Measurements from ENCODE around the gene BLTP3B.
A peak's percentile ranks its signal among the peaks of the same experiment; 100 is the strongest.
"Not testable (repeated sequence)": the region's sequence is repeated elsewhere in the genome, so short reads cannot be mapped to it uniquely, and the experiment has no call there.

BLTP3B gene, protein sequence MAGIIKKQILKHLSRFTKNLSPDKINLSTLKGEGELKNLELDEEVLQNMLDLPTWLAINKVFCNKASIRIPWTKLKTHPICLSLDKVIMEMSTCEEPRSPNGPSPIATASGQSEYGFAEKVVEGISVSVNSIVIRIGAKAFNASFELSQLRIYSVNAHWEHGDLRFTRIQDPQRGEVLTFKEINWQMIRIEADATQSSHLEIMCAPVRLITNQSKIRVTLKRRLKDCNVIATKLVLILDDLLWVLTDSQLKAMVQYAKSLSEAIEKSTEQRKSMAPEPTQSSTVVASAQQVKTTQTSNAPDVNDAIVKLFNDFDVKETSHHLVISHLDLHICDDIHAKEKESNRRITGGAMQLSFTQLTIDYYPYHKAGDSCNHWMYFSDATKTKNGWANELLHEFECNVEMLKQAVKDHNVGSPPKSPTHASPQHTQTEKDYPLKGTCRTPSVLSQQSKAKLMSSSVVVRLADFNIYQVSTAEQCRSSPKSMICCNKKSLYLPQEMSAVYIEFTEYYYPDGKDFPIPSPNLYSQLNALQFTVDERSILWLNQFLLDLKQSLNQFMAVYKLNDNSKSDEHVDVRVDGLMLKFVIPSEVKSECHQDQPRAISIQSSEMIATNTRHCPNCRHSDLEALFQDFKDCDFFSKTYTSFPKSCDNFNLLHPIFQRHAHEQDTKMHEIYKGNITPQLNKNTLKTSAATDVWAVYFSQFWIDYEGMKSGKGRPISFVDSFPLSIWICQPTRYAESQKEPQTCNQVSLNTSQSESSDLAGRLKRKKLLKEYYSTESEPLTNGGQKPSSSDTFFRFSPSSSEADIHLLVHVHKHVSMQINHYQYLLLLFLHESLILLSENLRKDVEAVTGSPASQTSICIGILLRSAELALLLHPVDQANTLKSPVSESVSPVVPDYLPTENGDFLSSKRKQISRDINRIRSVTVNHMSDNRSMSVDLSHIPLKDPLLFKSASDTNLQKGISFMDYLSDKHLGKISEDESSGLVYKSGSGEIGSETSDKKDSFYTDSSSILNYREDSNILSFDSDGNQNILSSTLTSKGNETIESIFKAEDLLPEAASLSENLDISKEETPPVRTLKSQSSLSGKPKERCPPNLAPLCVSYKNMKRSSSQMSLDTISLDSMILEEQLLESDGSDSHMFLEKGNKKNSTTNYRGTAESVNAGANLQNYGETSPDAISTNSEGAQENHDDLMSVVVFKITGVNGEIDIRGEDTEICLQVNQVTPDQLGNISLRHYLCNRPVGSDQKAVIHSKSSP (N-terminal part only)

DNA sequence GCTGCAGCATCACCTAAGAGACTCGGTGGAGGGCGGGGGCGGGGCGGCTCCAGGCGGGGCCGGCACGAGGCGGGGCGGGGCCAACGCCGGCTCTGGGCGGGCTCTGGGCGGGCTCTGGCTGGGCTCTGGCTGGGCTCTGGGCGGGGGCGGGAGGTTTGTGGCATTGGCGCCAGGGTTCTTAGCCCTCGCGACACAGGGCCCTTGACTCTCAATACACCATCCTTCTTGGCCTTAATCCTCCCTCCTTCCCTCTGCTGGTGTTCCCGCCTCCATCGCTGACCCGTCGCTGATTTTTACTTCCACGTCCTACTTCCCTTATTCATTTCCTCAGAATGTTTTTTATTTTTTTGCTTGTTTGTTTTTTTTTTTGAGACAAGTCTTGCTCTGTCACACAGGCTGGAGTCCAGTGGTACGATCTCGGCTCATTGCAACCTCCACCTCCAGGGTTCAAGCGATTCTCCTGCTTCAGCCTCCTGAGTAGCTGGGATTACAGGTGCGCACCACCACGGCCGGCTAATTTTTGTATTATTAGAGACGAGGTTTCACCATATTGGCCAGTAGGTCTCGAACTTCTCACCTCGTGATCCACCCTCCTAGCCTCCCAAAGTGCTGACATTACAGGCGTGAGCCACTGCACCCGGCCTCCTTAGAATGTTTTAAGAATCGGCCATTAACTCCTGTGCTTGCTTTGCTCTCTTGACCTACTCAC, at the start of gene BLTP3B:
BLTP3B (minus strand) TSS at position 24 of the 709 bp plus-strand sequence. CDS start 239 bp downstream, outside the sequence.
- DNase-seq (ENCODE audit: low read depth), result peak; percentile 88

DNA sequence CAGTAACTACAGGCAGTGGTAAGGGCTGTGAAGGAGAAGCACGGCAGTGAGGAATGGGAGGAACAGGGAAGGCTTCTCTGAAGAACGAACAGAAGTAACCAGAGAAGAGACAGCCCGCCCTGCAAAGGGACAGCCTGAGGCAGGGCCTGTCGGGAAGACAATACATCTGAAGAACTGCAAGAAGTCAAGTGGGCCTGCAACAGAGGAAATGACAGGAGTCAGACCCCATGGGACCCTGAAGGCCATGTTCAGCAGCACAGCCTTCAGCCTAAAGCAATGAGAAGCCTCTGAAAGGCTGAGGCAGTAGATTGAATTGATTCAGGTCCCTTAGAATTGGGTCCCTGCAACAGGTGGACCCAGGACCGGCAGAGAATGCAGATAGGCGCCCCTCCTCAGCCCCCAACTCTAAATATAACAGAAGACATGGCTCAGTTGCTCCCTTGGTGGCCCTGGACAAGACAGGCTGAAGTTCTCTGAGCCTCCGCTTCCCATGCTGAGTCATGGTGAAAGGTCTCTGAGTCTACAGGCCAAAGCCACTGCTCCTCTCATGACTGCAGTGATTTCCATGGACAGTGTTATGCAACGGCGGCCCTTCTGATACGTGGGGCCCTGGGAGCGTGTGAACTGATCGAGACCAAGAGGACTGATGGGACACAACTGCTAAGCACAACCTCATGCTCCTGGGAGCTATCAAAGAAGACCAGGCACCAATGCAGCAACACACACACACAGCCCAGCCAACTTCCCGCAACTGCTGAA, 47.1 kb upstream of the BLTP3B start:
- DNase-seq (ENCODE audit: low read depth), result no peak

GRCh38 chr12:100188888-100189635, 46.4 kb upstream of the BLTP3B start:
- not testable (repeated sequence) for DNase-seq (ENCODE audit: low read depth)

GRCh38 chr12:100187857-100188519, 45.3 kb upstream of the BLTP3B start:
- no peak for DNase-seq (ENCODE audit: low read depth)

DNA sequence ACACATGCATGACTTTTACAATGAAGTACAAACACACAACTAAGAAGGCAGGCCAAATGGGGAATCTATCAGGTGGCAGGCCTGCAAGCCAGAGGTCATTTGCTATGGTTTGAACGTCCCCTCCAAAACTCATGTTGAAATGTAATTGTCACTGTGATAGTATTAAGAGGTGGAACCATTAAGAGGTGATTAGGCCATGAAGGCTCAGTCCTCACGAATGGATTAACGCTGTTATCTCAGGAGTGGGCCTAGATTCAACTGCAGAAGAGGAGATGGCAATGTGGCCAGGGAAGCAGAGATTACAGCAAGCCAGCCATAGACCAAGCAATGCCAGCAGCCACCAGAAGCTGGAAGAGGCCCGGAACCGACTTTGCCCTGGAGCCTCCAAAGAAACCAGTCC, 44.4 kb upstream of the BLTP3B start:
- no peak for DNase-seq (ENCODE audit: low read depth)

DNA sequence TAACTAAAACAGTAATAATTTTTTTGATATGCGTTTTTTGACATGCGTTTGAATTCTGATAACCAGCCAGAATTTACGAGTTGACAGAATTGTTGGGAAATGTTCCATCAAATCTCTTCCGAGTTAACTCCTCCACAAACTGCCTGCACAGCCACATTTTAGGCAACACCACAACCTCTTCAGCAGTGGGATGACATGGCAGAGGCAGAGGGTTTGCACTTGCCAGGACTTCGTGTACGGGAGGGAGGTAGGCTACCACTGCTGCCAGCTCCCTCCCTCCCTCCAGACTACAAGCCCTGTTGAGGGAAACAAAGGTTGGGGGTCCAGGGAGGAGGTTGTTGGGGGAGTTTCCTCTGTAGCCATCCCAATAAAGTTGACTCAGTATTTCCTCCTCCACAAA, 43.4 kb upstream of the BLTP3B start:
- DNase-seq (ENCODE audit: low read depth), result no peak

DNA sequence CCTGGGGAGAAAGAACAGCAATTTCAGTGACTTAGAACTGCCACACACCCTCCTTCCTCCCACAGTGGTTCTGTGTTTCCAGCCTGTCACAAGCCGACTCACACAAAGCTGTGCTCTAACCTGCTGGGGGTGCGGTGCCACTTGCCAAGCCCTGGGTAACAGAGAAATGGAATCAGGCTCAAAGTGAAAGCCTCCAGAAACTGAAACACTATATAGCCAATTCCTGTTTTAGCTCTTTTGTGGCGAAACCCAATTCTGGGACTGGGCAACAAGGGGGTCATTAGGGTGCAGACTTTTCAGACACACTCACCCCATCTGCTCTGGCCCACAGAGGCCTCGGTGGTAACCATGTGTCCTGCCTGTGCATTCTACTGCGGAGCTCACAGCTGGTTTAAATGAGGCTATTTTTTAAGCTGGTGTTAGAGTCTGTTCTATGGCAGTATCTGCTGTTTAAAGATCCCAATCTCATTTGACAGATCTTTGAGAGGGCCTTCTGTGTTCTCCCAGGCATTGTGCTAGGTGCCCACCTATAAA, 42.8 kb upstream of the BLTP3B start:
- no peak for DNase-seq (ENCODE audit: low read depth)

DNA sequence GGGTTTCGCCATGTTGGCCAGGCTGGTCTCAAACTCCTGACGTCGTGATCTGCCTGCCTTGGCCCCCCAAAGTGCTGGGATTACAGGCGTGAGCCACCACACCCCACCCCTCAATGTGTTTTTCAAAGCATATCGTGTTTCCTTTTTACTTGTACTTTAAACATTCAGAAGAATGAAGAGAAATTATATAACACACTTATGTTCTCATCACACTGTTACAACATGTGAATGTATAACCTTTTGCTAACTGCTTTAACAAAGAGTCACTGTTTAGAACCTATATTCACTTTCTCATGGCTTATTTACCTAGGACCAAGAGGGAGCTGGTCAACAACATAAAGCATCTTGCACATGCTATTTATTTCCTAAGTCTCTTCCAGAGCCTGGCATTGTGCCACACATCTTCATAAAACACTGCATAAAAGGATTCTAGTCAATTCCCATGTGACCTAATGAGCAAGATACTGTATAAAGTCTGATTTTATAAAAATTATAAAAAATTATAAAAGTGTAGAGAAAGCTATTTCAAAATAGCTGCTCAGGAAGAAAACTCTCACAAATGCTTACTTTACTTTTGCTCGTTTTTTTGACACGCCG, 42.0 kb upstream of the BLTP3B start:
- no peak for DNase-seq (ENCODE audit: low read depth)

GRCh38 chr12:100179252-100179651, 36.6 kb upstream of the BLTP3B start:
- DNase-seq (ENCODE audit: low read depth), result no peak

DNA sequence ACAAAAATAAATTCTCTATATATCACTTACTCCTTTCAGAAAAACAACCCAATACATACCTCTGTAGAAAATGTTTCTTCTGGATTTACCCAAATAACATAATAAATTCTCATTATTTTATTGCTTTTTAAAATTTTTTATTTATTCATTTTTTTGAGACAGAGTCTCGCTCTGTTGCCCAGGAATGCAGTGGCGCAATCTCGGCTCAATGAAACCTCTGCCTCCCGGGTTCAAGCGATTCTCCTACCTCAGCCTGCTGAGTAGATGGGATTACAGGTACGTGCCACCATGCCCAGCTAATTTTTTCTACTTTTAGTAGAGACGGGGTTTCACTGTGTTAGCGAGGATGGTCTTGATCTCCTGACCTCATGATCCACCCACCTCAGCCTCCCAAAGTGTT, 33.8 kb upstream of the BLTP3B start:
- not testable (repeated sequence) for DNase-seq (ENCODE audit: low read depth)

DNA sequence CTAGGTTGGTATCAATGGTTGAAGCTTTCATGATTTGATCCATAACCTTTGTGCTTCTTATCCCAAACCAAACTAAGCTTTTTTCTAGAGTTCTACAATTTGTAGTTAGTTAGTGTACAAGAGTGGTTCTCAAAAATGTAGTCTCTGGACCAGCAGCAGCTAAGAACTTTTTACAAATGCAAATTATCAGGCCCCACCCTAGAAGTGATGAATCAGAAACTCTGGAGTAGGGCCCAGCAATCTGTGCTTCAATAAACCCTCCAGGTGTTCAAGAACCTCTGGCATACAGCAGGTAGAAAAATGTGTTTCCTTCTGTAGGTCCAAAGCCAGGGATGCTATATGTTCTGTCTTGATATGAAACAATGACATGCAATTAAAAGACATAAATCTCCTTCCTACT, 31.8 kb upstream of the BLTP3B start:
- no peak for DNase-seq (ENCODE audit: low read depth)

GRCh38 chr12:100173111-100173510, 30.4 kb upstream of the BLTP3B start:
- no peak for DNase-seq (ENCODE audit: low read depth)

GRCh38 chr12:100171248-100171647, 28.6 kb upstream of the BLTP3B start:
- no peak for DNase-seq (ENCODE audit: low read depth)

DNA sequence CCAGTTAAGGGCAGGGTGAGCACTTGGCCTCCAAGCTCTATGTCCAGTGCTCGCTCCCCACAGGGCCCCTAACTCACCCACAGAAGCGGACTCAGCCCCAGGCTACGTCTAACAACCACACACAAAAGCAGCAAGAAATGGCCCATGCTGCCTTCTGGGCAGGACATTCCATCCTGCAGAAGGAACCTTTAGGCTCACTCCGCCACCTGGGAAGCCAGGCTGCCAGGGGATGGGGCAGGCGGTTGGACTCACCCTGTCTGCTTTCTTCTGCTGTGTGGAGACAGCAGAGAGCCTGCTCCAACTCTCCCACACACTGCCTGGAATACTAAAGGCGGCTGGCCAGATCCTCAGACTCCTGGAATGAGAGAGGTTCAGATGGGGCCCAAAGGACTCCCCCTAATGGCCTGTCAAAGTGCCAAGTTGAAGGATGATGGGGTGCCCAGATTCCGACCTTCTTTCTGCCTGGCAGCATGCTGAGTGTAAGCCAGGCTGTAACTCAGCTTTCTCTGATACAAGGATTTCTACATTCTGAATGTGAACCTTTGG, 27.7 kb upstream of the BLTP3B start:
- DNase-seq (ENCODE audit: low read depth), result no peak

GRCh38 chr12:100169345-100169744, 26.7 kb upstream of the BLTP3B start:
- no peak for DNase-seq (ENCODE audit: low read depth)

DNA sequence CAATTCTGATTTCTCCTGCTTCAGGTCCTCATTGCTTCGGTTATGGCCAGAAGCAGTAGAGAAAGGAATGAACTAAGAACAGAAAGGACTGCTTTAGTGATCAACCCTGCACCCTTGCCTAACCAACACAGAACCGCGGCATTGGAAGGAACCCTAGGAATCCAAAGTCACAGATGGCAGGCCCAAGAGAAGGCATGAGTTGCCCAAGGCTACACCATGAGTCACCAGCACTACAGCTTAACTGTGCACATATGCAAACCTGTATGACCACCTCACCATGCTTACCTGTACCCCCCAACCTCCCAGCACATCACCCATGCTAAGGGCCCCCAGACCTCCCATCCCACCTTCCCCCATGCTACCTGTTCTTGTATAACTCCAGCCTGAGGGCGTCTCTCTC, 25.9 kb upstream of the BLTP3B start:
- DNase-seq (ENCODE audit: low read depth), result no peak

DNA sequence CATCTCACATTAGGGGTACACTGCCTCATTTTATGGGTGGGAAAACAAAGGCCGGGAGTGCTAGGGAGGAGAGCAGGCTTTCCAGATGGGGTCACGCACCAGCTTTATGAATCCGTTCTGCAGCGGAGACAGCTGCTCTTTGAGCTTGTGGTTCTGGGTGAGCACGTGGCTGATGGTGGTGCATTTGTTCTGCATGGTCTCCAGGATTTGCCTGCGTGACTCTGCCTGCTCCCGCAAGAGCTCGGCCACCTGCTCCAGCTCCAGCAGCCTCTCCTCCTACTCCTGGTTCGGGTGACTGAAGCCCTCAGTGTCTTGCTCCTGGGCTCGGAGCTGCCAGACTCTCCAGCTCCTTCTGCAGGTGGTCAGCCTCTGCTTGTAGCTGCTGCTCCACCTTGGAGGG, 23.6 kb upstream of the BLTP3B start:
- DNase-seq (ENCODE audit: low read depth), result no peak

DNA sequence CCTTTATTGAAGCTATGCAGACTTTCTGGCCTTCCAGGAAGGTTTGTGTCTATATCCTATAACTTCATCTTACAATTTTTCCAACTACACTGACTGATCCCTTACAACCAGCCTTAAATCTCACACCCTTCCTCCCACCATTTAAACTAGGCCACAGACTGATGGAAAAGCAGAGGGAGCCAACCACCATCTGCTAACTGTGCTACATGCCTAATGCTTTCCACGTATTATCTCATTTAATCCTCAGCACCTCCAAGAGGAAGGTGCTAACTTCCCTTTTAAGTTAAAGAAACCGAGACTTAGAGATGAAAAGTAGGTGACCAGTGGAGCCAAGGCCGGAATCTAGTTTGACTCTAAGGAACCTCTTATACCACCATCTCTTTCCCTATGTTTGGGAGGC, 22.7 kb upstream of the BLTP3B start:
- DNase-seq (ENCODE audit: low read depth), result no peak

All from stimulated activated CD8-positive, alpha-beta memory T cell treated with anti-CD3 and anti-CD28 coated beads, Interleukin-4, amount 100 ng/mL, for 24 hours (primary cell).